Breast epithelium (tissue), 3 donors: Measurements from ENCODE around the gene TAX1BP3.

ENCODE experiments used
- POLR2A ChIP-seq: fragments of 450-650 bp; IDR thresholded peaks from one replicate; pipeline ENCODE4 v1.6.1; 2016; ENCODE audit warnings: antibody characterized with exemption, mild to moderate bottlenecking, moderate library complexity
- POLR2AphosphoS5 ChIP-seq, 3 donors: sonication (generic); formaldehyde crosslinking; IDR thresholded peaks; one replicate each; pipeline ENCODE4 v1.6.1; 2017; ENCODE audit warnings: antibody characterized with exemption in 3 of 3
- TF ChIP-seq, protein P1 (sequence below), 3 donors: fragments of 450-650 bp; IDR thresholded peaks; one replicate each; pipeline ENCODE4 v1.5.1; 2016 to 2017; ENCODE audit warnings: antibody characterized with exemption in 3 of 3, mild to moderate bottlenecking in 3 of 3, moderate library complexity in 3 of 3

DNA sequence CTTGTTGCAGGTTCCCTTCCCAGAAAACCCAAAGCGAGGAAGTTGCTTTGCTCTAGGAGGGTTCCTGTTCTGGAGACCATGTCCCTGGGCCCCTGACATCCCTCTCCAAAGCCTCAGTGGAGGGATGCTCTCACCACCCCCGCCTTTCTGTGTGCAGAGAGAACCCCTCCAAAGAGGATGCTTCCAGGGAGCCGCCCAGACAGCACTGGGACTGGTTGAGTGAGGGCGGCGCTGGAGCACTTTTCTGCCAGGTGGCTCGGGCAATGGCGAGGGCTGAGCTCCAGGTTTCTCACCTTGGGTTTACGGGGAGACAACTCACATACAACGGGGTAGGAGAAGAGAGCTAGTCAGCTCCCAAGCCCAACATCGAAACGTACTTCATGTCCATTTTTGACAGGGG lies 7.5 kb upstream of the TAX1BP3 start:
- TF ChIP-seq, protein P1, sequence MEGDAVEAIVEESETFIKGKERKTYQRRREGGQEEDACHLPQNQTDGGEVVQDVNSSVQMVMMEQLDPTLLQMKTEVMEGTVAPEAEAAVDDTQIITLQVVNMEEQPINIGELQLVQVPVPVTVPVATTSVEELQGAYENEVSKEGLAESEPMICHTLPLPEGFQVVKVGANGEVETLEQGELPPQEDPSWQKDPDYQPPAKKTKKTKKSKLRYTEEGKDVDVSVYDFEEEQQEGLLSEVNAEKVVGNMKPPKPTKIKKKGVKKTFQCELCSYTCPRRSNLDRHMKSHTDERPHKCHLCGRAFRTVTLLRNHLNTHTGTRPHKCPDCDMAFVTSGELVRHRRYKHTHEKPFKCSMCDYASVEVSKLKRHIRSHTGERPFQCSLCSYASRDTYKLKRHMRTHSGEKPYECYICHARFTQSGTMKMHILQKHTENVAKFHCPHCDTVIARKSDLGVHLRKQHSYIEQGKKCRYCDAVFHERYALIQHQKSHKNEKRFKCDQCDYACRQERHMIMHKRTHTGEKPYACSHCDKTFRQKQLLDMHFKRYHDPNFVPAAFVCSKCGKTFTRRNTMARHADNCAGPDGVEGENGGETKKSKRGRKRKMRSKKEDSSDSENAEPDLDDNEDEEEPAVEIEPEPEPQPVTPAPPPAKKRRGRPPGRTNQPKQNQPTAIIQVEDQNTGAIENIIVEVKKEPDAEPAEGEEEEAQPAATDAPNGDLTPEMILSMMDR (IDR thresholded peaks at IDR 0.05), result no peak
- TF ChIP-seq POLR2A (no peak), POLR2AphosphoS5 (IDR thresholded peaks at IDR 0.05) (no peak)
